Calu3 (cell line): Measurements from ENCODE around the gene HSD3B2. TPM values are rescaled to one million over a fixed set of nuclear protein-coding genes. Genes with fewer than 3 reads are reported as not detected.

Experiments
- Bru-seq: library from RNA; stranded (reverse); fragments of 400-500 nt; gene quantifications from one replicate; lab custom pipeline; 2021; lab: Mats Ljungman, UMichigan
- BruChase-seq, 2 experiments: library from RNA; stranded (reverse); fragments of 400-500 nt; gene quantifications; one replicate each; lab custom pipeline; 2021; lab: Mats Ljungman, UMichigan
- BruUV-seq: library from RNA; stranded (reverse); fragments of 400-500 nt; replicated peaks from 2 replicates; lab custom pipeline; 2021; lab: Mats Ljungman, UMichigan
- CTCF ChIA-PET: fragments of 300-600 bp; sonication (Branson Sonifier 250); formaldehyde crosslinking; loops from one replicate; lab custom pipeline; 2022; ENCODE audit warnings: antibody characterized with exemption; lab: Charles Lee
- DNase-seq: peaks from one replicate; pipeline ENCODE4 v3.0.0; 2022
- H3K27ac Mint-ChIP-seq: one replicate; pipeline ENCODE4 v1.8.0; 2022; ENCODE audit warnings: mixed read lengths; ENCODE audit not compliant: unreplicated experiment
- H3K27me3 Mint-ChIP-seq: one replicate; pipeline ENCODE4 v1.8.0; 2022; ENCODE audit warnings: mixed read lengths; ENCODE audit not compliant: unreplicated experiment
- H3K36me3 Mint-ChIP-seq: one replicate; pipeline ENCODE4 v1.8.0; 2022; ENCODE audit warnings: mild to moderate bottlenecking, moderate library complexity, mixed read lengths; ENCODE audit not compliant: insufficient read depth, unreplicated experiment
- H3K4me1 Mint-ChIP-seq: one replicate; pipeline ENCODE4 v1.8.0; 2022; ENCODE audit warnings: mild to moderate bottlenecking, low read depth, mixed read lengths; ENCODE audit not compliant: unreplicated experiment
- H3K4me3 Mint-ChIP-seq: one replicate; pipeline ENCODE4 v1.8.0; 2022; ENCODE audit warnings: mild to moderate bottlenecking, low read depth, moderate library complexity, mixed read lengths; ENCODE audit not compliant: unreplicated experiment
- H3K9me3 Mint-ChIP-seq: one replicate; pipeline ENCODE4 v1.8.0; 2022; ENCODE audit warnings: low read depth, mixed read lengths; ENCODE audit not compliant: unreplicated experiment
- CTCF ChIP-seq: fragments of 200-600 bp; IDR thresholded peaks from one replicate; pipeline ENCODE4 v1.8.0; 2022; ENCODE audit warnings: antibody characterized with exemption; ENCODE audit not compliant: unreplicated experiment
- intact Hi-C: fragments of 100-400 bp; cut with micrococcal nuclease; formaldehyde crosslinking; loops from one replicate; pipeline ENCODE4 v1.10.0; 2022; ENCODE audit not compliant: unreplicated experiment
- long read RNA-seq: library from polyadenylated mRNA; stranded (forward); transcript quantifications from one replicate; pipeline ENCODE4 v2.0.0, GENCODE V29; 2022
- total RNA-seq: library from RNA; stranded (reverse); gene quantifications from 2 replicates; pipeline ENCODE4 v1.2.3, GENCODE V29; 2022

Gene HSD3B2
- total RNA-seq (not detected in 2 replicates), Bru-seq, nascent RNA (not detected), BruChase-seq, experiment 1, labeled RNA remaining after a 6-hour chase (percentile 8 among the genes with signal in this experiment), BruChase-seq, experiment 2, labeled RNA remaining after a 2-hour chase (not detected)
- long read RNA-seq: 0 reads

GRCh38 chr1:119414950-119415349 lies at the start of gene HSD3B2:
Gene HSD3B2, plus strand, starts transcription at chr1:119415150. Its CDS starts 270 bp downstream, at chr1:119415420.
- DNase-seq: no peak
- H3K9me3 Mint-ChIP-seq: no peaks in the 10 kb centered on the region
- no peak within 1 kb of the TSS for H3K4me3 Mint-ChIP-seq
- intact Hi-C loops: no loop called here
- CTCF ChIA-PET: no interaction called here
- H3K4me1 Mint-ChIP-seq: no peaks in the 10 kb centered on the region
- no TSS peak for BruUV-seq
- H3K27ac Mint-ChIP-seq: no peak within 1 kb of the TSS
- TF ChIP-seq CTCF: no peak
- H3K27me3 Mint-ChIP-seq: peaks cover 46% of the 10 kb centered on the region
- no peaks in the 10 kb centered on the region for H3K36me3 Mint-ChIP-seq

GRCh38 chr1:119366424-119366823 lies 48.5 kb upstream of the HSD3B2 start:
- TF ChIP-seq CTCF: no peak
- Mint-ChIP-seq H3K27ac (no peak overlapping the region), H3K36me3 (peaks cover 4% of the 10 kb centered on the region), H3K4me1 (no peaks in the 10 kb centered on the region), H3K4me3 (no peak overlapping the region), H3K27me3 (peaks cover 42% of the 10 kb centered on the region), H3K9me3 (no peaks in the 10 kb centered on the region)
- CTCF ChIA-PET: interaction anchor here (0.6 to 1.8 kb wide), 2 partner anchors 91 to 357 kb away, joined by 4 to 5 read pairs; no protein-coding TSS in a partner anchor
- BruUV-seq: no TSS peak
- intact Hi-C loops: loop anchor here (5.0 kb wide), 1 partner anchor 1289 kb away; no protein-coding TSS in a partner anchor
- DNase-seq: no peak

DNA sequence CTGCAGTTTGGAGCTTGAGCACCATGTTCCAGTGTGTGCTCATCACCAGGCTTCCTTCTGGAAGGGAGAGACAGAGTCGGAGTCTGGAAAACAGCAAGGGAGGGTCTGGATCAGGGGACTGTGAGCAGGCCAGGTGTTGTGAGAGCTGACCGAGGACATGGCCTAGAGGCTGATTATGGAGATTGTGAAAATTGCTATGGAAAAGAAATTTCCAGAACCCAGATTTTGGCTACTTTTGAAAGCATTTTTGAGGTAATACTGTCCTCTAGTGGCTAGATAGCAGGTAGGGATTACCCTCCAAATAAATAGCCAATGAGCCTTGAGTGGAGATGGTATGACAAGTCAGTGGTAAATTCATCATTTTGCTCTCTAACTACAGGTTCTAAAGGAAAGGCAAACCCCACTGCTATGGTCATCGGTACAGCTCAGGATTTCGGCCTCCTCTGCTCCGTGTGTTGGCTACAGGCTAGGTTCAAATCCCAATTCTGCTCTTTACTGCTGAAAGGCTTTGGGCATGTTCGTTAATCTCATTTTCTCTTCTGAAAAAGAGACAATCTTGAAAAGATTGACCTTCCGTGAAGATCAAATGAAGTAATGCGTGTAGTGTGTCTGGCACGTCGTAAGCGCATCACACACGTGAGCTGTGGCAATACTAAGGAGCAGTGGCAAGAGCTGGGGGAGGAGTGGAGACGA lies 47.4 kb upstream of the HSD3B2 start:
- Mint-ChIP-seq H3K36me3 (peaks cover 4% of the 10 kb centered on the region), H3K27ac (no peak overlapping the region), H3K9me3 (no peaks in the 10 kb centered on the region), H3K27me3 (peaks cover 43% of the 10 kb centered on the region), H3K4me3 (no peak overlapping the region), H3K4me1 (no peaks in the 10 kb centered on the region)
- intact Hi-C loops: loop anchor here (1.0 to 5.0 kb wide), 2 partner anchors 92 to 1290 kb away; no protein-coding TSS in a partner anchor
- BruUV-seq: no TSS peak
- no peak for DNase-seq
- CTCF ChIA-PET: interaction anchor here (0.6 to 1.8 kb wide), 2 partner anchors 92 to 366 kb away, joined by 3 to 5 read pairs; no protein-coding TSS in a partner anchor
- peak; percentile 63 for TF ChIP-seq CTCF

DNA sequence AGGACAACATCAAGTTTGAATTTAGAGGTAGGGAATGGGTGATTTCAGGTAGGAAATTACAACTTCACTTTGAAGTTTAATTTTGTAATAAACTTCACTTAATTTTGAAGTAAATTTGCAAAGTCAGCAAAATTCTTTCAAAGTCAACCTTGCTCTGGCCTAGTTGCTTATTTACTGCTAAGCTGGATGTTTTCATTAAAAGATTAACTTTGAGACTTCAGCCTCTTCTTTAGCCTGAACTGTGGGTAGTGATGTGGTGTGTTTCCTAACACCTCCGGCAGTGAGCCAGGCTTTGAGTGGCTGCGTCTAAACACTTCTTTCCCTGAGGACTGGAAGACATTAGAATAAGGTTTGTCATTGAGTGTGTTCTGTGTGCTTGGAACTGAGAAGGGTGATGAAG lies 46.4 kb upstream of the HSD3B2 start, which contains the start of gene HAO2:
TSS of gene HAO2 (plus strand) at position 232 of the 400 bp plus-strand sequence. CDS start 12,301 bp downstream, outside the sequence.
- no peak for TF ChIP-seq CTCF
- peaks cover 48% of the 10 kb centered on the region for H3K27me3 Mint-ChIP-seq
- H3K4me1 Mint-ChIP-seq: peaks cover 6% of the 10 kb centered on the region
- no peak within 1 kb of the TSS for H3K4me3 Mint-ChIP-seq
- peaks cover 4% of the 10 kb centered on the region for H3K36me3 Mint-ChIP-seq
- H3K9me3 Mint-ChIP-seq: no peaks in the 10 kb centered on the region
- CTCF ChIA-PET: interaction anchor here (1.8 kb wide), 1 partner anchor 93 kb away, joined by 5 read pairs; no protein-coding TSS in a partner anchor
- BruUV-seq: no TSS peak
- intact Hi-C loops: loop anchor here (5.0 kb wide), 1 partner anchor 1291 kb away; no protein-coding TSS in a partner anchor
- DNase-seq: no peak
- H3K27ac Mint-ChIP-seq: no peak within 1 kb of the TSS
